Hindlimb muscle (tissue), 1 donor: ENCODE measurements around the gene SH3TC1. TPM values are rescaled to one million over a fixed set of nuclear protein-coding genes. Genes with fewer than 3 reads are reported as not detected.

Experiments
- DNase-seq: peaks from one replicate; pipeline ENCODE4 v3.0.0-alpha.2; 2013
- polyA plus RNA-seq: library from polyadenylated mRNA; unstranded; fragments of 120-200 nt; gene quantifications from one replicate; pipeline ENCODE4 v1.2.1, GENCODE V29; 2013; ENCODE audit not compliant: insufficient read length

The SH3TC1 gene
- polyA plus RNA-seq, 1 donor, result 12.1 TPM

DNA sequence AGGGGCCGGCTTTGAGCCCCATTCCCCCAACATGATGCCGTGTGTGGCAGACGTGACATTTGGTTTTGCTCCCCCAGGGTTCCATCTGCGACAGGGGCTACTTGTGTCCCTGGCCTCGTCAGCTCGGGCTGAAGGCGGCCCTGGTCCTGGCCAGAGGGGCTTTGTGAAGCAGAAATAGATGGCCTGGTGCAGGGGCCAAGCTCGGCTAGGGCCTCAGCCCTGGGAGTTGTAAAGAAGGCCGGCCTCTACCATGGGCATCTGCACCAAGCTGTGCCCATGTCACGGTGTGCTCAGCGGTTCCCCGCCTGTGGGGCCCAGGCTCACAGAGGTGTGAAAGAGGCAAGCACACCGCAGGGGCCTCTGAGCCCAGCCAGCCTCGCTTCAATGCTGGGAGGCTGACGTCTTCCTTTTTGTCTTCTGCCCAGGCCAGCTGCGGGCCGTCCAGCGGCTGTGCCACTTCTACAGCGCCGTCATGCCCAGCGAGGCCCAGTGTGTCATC, 32.5 kb downstream of the SH3TC1 start:
- DNase-seq, result no peak

- no peak for DNase-seq
These were observed 33.7 kb downstream of the SH3TC1 start for GRCh38 chr4:8232748-8233147.

GRCh38 chr4:8233672-8234484, 34.8 kb downstream of the SH3TC1 start:
- DNase-seq, result no peak

GRCh38 chr4:8234715-8235114, 35.6 kb downstream of the SH3TC1 start:
- DNase-seq, result no peak

- DNase-seq, result no peak
These were observed 36.1 kb downstream of the SH3TC1 start for GRCh38 chr4:8235224-8235623.

- no peak for DNase-seq
These were observed 36.6 kb downstream of the SH3TC1 start for GRCh38 chr4:8235686-8236085.

- DNase-seq, result no peak
These were observed 37.2 kb downstream of the SH3TC1 start for GRCh38 chr4:8236106-8236919.

GRCh38 chr4:8236920-8237195, 37.8 kb downstream of the SH3TC1 start:
- no peak for DNase-seq

- DNase-seq, result no peak
These were observed 38.3 kb downstream of the SH3TC1 start for GRCh38 chr4:8237256-8237989.

DNA sequence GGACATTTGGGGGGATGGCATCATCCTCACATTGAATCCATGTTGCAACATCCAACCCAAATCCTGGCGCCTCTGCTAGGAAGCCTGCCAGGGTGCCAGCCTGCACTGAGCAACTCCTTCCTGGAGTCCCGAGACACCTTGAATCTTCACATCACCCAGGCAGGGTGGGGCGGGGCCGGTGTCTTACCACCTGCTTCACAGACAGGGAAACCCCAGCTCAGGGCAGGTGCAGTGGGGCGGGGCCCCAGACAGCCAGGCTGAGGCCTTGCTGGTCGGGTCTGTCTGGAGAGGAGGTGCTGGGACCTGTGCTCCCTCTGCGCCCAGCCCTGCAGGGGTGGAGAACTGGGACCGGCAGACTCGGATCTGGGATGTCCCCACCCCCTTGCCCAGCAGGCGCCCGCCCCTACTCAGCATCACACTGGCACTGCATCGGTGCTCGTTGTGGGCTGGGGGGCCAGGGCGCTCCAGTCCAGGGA, 39.0 kb downstream of the SH3TC1 start:
- DNase-seq, result no peak

DNA sequence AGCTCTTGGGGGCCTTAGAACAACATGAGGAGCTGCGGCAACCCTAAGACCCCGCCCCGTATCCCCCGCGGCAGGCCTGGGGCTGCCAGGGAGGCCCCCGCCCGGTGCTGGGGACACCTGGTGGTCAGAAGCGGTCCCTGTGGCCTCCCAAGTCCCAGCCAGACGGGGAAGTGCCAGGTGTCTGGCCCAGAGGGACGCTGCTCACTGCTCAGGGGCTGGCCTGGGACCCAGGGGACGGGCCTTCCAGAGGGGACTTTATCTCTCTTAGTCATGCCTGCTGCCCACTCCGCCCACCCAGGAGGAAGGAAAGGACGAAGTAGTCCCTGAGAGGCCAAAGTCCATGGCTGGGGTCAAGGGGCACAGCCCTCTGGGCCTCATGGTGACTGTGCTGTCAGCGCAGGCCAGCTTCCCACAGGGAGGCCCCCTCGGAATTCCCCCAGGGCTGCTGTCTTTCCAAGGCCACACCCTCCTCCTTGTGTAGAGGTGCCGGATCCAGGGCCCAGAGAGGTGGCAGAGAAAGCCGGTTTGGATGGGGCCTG, 39.5 kb downstream of the SH3TC1 start:
- DNase-seq, result no peak

- no peak for DNase-seq
These were observed 40.1 kb downstream of the SH3TC1 start for GRCh38 chr4:8239226-8239625.

DNA sequence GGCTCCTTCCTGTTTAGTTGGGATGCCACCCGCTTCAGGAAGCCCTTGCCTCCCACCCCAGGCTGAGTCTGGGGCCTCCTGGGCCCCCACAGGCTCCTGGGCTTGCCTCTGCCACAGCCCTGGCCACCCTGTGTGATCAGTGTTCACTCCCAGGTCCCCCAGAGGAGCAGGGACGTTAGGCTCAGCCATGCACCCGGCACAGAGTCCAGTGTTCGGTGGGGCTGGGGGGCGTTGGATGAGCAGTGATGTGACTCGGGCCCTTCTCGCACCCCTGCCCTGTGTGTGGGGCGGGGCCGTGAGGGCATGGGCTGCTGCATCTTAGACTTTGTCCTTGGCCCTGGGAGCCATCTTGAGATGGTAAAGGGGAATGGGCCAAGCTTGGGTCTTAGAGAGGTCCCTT, 40.6 kb downstream of the SH3TC1 start:
- DNase-seq, result no peak

- no peak for DNase-seq
These were observed 41.3 kb downstream of the SH3TC1 start for GRCh38 chr4:8240211-8241041.

GRCh38 chr4:8241211-8241779, 42.2 kb downstream of the SH3TC1 start:
- DNase-seq, result no peak

GRCh38 chr4:8241895-8242696, 43.0 kb downstream of the SH3TC1 start:
- peak; percentile 95 for DNase-seq

DNA sequence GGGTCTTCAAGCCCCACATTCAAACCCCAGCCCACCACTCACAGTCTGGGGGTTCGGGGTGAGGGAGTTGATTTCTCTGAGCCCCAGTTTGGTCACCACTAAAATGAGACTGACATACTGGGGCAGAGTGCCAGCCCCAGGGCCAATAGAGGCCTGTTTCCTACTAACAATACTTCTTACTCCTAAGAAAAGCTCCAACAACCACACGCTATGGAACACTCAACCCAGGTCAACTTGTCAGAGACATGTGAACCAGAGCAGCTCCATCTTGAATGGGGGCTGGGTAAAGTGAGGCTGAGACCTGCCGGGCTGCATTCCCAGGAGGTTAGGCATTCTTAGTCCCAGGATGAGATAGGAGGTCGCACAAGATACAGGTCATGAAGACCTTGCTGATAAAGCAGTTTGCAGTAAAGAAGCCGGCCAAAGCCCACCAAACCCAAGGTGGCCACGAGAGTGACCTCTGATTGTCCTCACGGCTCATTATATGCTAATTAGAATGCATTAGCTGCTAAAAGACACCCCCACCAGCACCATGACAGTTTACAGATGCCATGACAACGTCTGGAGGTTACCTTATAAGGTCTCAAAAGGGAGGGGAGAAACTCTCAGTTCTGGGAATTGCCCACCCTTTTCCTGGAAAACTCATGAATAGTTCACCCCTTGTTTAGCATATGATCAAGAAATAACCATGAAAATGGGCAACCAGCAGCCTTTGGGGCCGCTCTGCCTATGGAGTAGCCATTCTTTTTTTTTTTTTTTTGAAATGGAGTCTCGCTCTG, 43.9 kb downstream of the SH3TC1 start:
- DNase-seq, result peak; percentile 49

DNA sequence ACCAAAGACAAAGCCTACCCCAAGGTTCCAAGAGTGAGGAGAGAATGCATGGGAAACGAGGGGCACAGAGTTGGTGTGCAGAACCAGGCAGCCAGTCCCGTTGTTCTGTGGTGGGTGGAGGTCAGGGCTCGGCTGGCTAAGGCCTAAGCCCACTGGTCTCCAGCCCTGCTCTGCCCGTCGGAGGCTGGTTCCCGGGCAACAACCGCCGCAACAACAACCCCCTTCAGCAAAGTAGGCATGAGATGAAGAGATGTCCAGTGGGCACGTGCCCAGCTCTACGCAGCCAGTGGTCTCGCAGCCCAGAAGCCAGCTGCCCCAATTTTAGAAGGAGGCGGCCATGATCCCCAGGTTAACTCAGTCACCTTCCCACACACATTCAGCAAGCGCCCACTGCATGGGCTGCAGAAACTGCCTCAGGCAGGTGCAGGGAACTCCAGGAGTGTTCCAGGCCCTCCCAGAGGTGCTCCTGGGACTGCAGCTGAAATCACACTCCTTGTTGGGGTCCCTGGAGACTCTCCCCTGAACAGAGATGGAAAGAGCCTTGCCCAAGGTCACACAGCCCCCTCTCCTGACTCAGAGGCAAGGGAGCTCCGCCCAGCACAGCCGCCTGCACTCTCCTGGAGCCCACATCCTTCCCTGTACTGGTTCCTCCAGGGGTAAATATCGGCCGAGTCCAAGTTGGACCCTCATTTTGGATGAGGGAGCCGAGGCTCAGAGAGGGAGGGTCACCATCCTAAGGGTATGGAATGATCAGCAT, 45.1 kb downstream of the SH3TC1 start:
- no peak for DNase-seq

DNA sequence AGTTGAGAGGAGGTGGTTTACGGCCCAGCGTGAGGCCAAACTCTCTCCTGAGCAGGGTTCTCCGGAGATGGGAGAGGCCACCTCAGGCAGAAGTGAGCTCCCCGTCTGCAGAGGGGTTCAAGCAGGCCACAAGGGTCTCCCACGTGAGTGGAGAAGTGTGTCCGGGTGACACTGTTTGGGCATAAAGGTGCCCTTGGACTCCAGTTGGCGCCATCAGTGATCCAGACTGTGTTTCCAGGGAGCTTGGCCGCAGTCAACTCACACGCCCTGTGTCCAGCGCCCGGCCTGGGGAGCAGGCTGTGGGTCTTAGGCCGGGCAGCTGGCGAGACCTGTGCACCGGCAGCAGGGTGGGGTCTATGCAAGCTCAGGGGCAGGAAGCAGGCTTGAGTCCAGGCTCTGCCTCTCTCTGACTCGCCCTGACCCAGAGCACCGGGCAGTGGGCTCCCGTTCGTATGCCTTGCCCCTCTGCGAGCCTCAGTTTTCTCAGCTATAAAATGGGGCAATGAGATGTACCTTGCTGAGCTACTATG, 45.9 kb downstream of the SH3TC1 start:
- no peak for DNase-seq
